HepG2 (cell line): ENCODE data around the gene NPTXR. TPM values are rescaled to one million over a fixed set of nuclear protein-coding genes. Genes with fewer than 3 reads are reported as not detected.

Experiments
- ATAC-seq: fragments of 200-7000 bp; cut with Tn5 transposase; 3 replicates; pipeline ENCODE4 v1.9.1; 2020; ENCODE audit warnings: mild to moderate bottlenecking, moderate library complexity
- BruUV-seq: library from RNA; stranded (reverse); fragments of 400-500 nt; replicated peaks from 2 replicates; lab custom pipeline; 2021; lab: Mats Ljungman, UMichigan
- CTCF ChIA-PET: fragments of 300-600 bp; formaldehyde crosslinking; extraction: SDS; loops from one replicate; lab custom pipeline; 2021; ENCODE audit warnings: low total read pairs, inconsistent platforms, low intra/inter-chr PET ratio; lab: Yijun Ruan, JAX
- POLR2A ChIA-PET: fragments of 350-600 bp; sonication (Branson Sonifier 250); formaldehyde crosslinking; loops from one replicate; lab custom pipeline; 2020; ENCODE audit warnings: antibody characterized with exemption, inconsistent platforms; lab: Yijun Ruan, JAX
- DNase-seq: peaks from one replicate; pipeline ENCODE4 v3.0.0-alpha.2; 2015; ENCODE audit warnings: low spot score
- FAIRE-seq: peaks from 3 replicates; lab custom pipeline; 2011; peaks lifted over from hg19 to GRCh38; lab: Jason Lieb, UNC
- H2AFZ ChIP-seq: one replicate; pipeline ENCODE4 v1.6.1; 2011; ENCODE audit warnings: low read length, inconsistent platforms
- H3K27ac ChIP-seq: fragments of 300-600 bp; 3 replicates; pipeline ENCODE4 v1.8.0; 2011; ENCODE audit warnings: mixed run types, mild to moderate bottlenecking, mixed read lengths, low read length, inconsistent platforms; ENCODE audit not compliant: insufficient read depth; ENCODE audit errors: extremely low read length
- H3K27me3 ChIP-seq, 2 experiments: fragments of 200-600 bp in 1 of 2; 2 replicates in 1 of 2; 3 replicates in 1 of 2; pipeline versions ENCODE4 v1.6.0 to v1.8.0; 2011; ENCODE audit warnings: low read length in 2 of 2, mild to moderate bottlenecking in 2 of 2, moderate library complexity in 2 of 2, inconsistent platforms in 1 of 2; ENCODE audit not compliant: insufficient read depth in 2 of 2, control insufficient read depth in 1 of 2
- H3K36me3 ChIP-seq, 2 experiments: fragments of 200-600 bp in 1 of 2; replicated peaks in 1 of 2; 2 replicates in 1 of 2; 3 replicates in 1 of 2; pipeline versions ENCODE4 v1.5.1 to v1.8.0; 2011; ENCODE audit warnings: low read length in 2 of 2, inconsistent platforms in 1 of 2; ENCODE audit not compliant: insufficient read depth in 2 of 2, control insufficient read depth in 1 of 2
- H3K4me1 ChIP-seq: 2 replicates; pipeline ENCODE4 v1.5.1; 2012; ENCODE audit warnings: low read length, inconsistent platforms; ENCODE audit not compliant: insufficient read depth
- H3K4me2 ChIP-seq: 2 replicates; pipeline ENCODE4 v1.6.0; 2011; ENCODE audit warnings: low read depth, low read length, inconsistent platforms
- H3K4me3 ChIP-seq, 3 experiments: fragments of 200-600 bp in 1 of 3; sonication (generic), shearing (Covaris generic) in 1 of 3; replicated peaks in 1 of 3; 2 replicates each; pipeline ENCODE4 v1.5.1; 2011 to 2016; ENCODE audit warnings: low read length in 3 of 3, inconsistent platforms in 2 of 3, low read depth in 2 of 3, mild to moderate bottlenecking in 2 of 3, control low read depth in 1 of 3, mixed read lengths in 1 of 3; ENCODE audit not compliant: insufficient read depth in 1 of 3
- H3K79me2 ChIP-seq: one replicate; pipeline ENCODE4 v1.6.1; 2011; ENCODE audit warnings: low read length, inconsistent platforms; ENCODE audit not compliant: insufficient read depth
- H3K9ac ChIP-seq: 2 replicates; pipeline ENCODE4 v1.6.0; 2011; ENCODE audit warnings: mild to moderate bottlenecking, low read depth, low read length, inconsistent platforms; ENCODE audit not compliant: insufficient read depth
- H3K9me3 ChIP-seq: 2 replicates; pipeline ENCODE4 v1.5.1; 2012; ENCODE audit warnings: mild to moderate bottlenecking, low read length
- H4K20me1 ChIP-seq: 2 replicates; pipeline ENCODE4 v1.6.0; 2011; ENCODE audit warnings: inconsistent platforms, mild to moderate bottlenecking, low read length, moderate library complexity; ENCODE audit not compliant: insufficient read depth
- AHR ChIP-seq: IDR thresholded peaks from 2 replicates; pipeline ENCODE4 v1.6.1; 2018; ENCODE audit warnings: missing genetic modification reagents, missing compliant biosample characterization
- FOXK1 ChIP-seq: sonication (generic); formaldehyde crosslinking; IDR thresholded peaks from 2 replicates; pipeline ENCODE4 v1.4.0; 2020; ENCODE audit warnings: low read depth, missing genetic modification reagents, borderline replicate concordance
- ZBTB21 ChIP-seq: sonication (generic); formaldehyde crosslinking; IDR thresholded peaks from 2 replicates; pipeline ENCODE4 v1.4.0; 2020; ENCODE audit warnings: missing genetic modification reagents
- ZFX ChIP-seq: sonication (generic); formaldehyde crosslinking; IDR thresholded peaks from 2 replicates; pipeline ENCODE4 v1.4.0; 2020; ENCODE audit warnings: mild to moderate bottlenecking, low read depth, missing genetic modification reagents, moderate library complexity
- ZNF20 ChIP-seq: sonication (generic); formaldehyde crosslinking; IDR thresholded peaks from 2 replicates; pipeline ENCODE4 v1.4.0; 2020; ENCODE audit warnings: mild to moderate bottlenecking, moderate library complexity, missing genetic modification reagents
- ZNF253 ChIP-seq: sonication (generic); formaldehyde crosslinking; IDR thresholded peaks from 2 replicates; pipeline ENCODE4 v1.8.0; 2022; ENCODE audit warnings: mild to moderate bottlenecking, missing genetic modification reagents, borderline replicate concordance
- ZNF558 ChIP-seq: sonication (generic); formaldehyde crosslinking; IDR thresholded peaks from 2 replicates; pipeline ENCODE4 v1.9.0; 2022; ENCODE audit warnings: mild to moderate bottlenecking, missing genetic modification reagents, borderline replicate concordance
- ZNF562 ChIP-seq: sonication (generic); formaldehyde crosslinking; IDR thresholded peaks from 2 replicates; pipeline ENCODE4 v1.8.0; 2022; ENCODE audit warnings: missing genetic modification reagents, borderline replicate concordance
- ZNF644 ChIP-seq: IDR thresholded peaks from 2 replicates; pipeline ENCODE4 v1.6.1; 2016; ENCODE audit warnings: low read depth
- ZNF746 ChIP-seq: sonication (generic); formaldehyde crosslinking; IDR thresholded peaks from 2 replicates; pipeline ENCODE4 v1.8.0; 2022; ENCODE audit warnings: mild to moderate bottlenecking, missing genetic modification reagents
- ZNF747 ChIP-seq: sonication (generic); formaldehyde crosslinking; IDR thresholded peaks from 2 replicates; pipeline ENCODE4 v1.8.1; 2023; ENCODE audit warnings: missing genetic modification reagents, mild to moderate bottlenecking, borderline replicate concordance
- WGBS: methylation state at CpG from one replicate; pipeline ENCODE4 v1.1.6; 2017; ENCODE audit warnings: low lambda C conversion rate; 5-methylcytosine and 5-hydroxymethylcytosine counted together
- in situ Hi-C: cut with HindIII; loops from 2 replicates; pipeline ENCODE4 v1.10.0; 2017; ENCODE audit warnings: low pct_unique_long_range_greater_than_20kb; ENCODE audit not compliant: extremely low pct_ligation_motif_present
- intact Hi-C: fragments of 100-400 bp; cut with micrococcal nuclease; formaldehyde crosslinking; loops from one replicate; pipeline ENCODE4 v1.10.0; 2022; ENCODE audit not compliant: unreplicated experiment
- polyA plus RNA-seq, 8 experiments: library from polyadenylated mRNA; depleted of rRNA in 3 of 8; stranded (reverse) in 7 of 8; unstranded in 1 of 8; fragments of >200 nt; fragmentation: Illumina TruSeq in 4 of 8; extraction: Trizol in 4 of 8; gene quantifications; 2 replicates each; pipeline versions ENCODE4 v1.2.1 to v1.2.3, GENCODE V29; 2011 to 2016; ENCODE audit warnings: low read depth in 4 of 8, missing spikeins in 1 of 8, mixed read lengths in 1 of 8; ENCODE audit not compliant: insufficient read depth in 1 of 8
- total RNA-seq, 5 experiments: library from RNA; depleted of rRNA; stranded (reverse); fragments of >200 nt; fragmentation: Illumina TruSeq; extraction: Trizol; gene quantifications; 2 replicates each; pipeline ENCODE4 v1.2.3, GENCODE V29; 2016; ENCODE audit warnings: low read depth in 1 of 5
- TF ChIP-seq, protein P1 (sequence below), 2 experiments: sonication (generic) in 1 of 2; formaldehyde crosslinking in 1 of 2; IDR thresholded peaks; 2 replicates each; pipeline versions ENCODE4 v1.6.1 to v1.9.0; 2014 to 2022; ENCODE audit warnings: antibody characterized with exemption in 1 of 2, borderline replicate concordance in 1 of 2, inconsistent platforms in 1 of 2, low read depth in 1 of 2, missing genetic modification reagents in 1 of 2

The NPTXR gene
- total and polyA plus RNA-seq, 2 of the 13 experiments (the other 11 are each of a cell fraction or from before 2014, with no cell fraction given): 2.6 to 4.8 TPM

DNA sequence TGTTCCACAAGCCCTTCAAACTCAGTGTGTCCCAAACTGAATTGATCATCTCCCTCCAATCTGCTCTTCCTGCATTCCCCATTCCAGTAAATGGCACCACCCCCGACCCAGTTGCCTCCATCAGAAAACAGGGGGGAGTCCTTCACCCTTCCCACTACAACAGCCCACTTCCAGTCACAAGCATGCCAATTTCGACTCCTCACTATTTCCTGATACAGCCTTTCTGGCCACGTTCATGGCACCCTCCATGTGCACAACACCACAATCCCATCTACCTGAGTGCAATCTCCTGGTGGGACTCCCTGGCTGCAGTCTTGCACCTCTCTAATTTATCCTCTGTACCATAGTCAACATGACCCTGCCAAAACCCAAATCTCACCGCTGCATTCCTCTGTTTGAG, 48.3 kb downstream of the NPTXR start:
- Histone ChIP-seq H3K4me1 (peaks cover 29% of the 10 kb centered on the region), H3K9me3 (no peaks in the 10 kb centered on the region), H3K9ac (no peak overlapping the region), H2AFZ (no peak overlapping the region), H3K79me2 (no peaks in the 10 kb centered on the region), H3K27me3 (peaks cover 0 to 9% of the 10 kb centered on the region in 2 experiments; a peak in 3 of 5 replicates), H3K36me3 (no peaks in the 10 kb centered on the region), H3K27ac (no peak overlapping the region), H3K4me3 (no peak overlapping the region), H3K4me2 (no peak overlapping the region), H4K20me1 (no peaks in the 10 kb centered on the region)
- FAIRE-seq: no peak
- intact Hi-C loops: no loop called here
- CTCF ChIA-PET: no interaction called here
- WGBS: 27% methylated on average over 4 of the region's 4 CpGs
- BruUV-seq: no TSS peak
- TF ChIP-seq ZNF558 (CRISPR knock-in tag): no peak
- no peak for TF ChIP-seq AHR (CRISPR knock-in tag)
- TF ChIP-seq ZNF746 (CRISPR knock-in tag): no peak
- TF ChIP-seq ZNF644 (CRISPR knock-in tag): no peak
- no peak for TF ChIP-seq ZFX (CRISPR knock-in tag)
- no peak for TF ChIP-seq ZNF253 (CRISPR knock-in tag)
- TF ChIP-seq ZNF20 (CRISPR knock-in tag): no peak
- no peak for TF ChIP-seq ZNF747 (CRISPR knock-in tag)
- POLR2A ChIA-PET: no interaction called here
- in situ Hi-C loops: no loop called here
- ATAC-seq: no peak
- DNase-seq: no peak

DNA sequence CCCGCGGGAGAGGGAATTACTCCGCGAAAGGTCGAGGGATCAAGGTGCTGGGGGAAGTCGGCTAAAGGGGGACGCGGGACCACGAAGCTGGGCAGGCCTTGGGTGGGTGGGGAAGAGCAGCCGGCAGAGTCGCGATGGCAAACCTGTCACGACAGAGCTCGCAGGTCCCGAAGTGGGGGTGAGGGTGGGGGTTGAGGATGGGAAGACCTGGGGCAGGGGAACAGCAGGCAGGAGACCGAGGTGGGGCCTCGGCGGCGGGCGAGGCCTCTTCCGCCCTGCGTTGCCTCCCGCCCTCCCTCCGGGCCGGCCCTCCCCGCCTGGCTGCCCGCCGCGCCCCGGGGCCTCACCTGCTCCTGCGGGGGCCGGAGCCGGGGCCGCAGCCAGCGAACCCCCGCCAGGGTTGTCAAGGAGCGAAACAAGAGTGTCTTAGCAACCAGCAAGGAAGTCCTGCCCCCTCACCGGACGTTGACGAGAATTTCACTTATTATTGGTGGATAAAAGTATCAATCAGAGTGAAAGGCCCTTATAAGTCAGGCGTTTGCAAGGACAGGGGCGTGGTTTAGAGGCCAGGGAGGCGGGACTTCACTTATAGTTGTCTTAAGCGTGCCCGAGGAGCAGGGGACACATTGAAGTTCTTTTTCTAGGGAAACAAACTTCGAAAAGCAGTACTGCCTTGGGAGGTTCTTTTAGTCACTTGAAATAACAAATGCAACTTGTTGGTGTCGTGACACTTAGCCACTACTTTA, 49.9 kb downstream of the NPTXR start, which contains the start of gene DNAL4:
Gene DNAL4, minus strand, starts transcription at position 423 of the 746 bp plus-strand sequence. CDS start 11,412 bp downstream, outside the sequence.
- peak within 1 kb of the TSS; percentile 77 for H3K9ac ChIP-seq
- H3K9me3 ChIP-seq: no peaks in the 10 kb centered on the region
- ChIA-PET CTCF (no interaction called here), POLR2A (no interaction called here)
- ATAC-seq (peak; percentile 97), FAIRE-seq (peak; percentile 94), DNase-seq (peak; percentile 96)
- H3K4me2 ChIP-seq: peak within 1 kb of the TSS; percentile 85
- under 1% methylated on average over 29 of the region's 47 CpGs for WGBS
- H3K79me2 ChIP-seq: no peaks in the 10 kb centered on the region
- H3K27ac ChIP-seq: peak within 1 kb of the TSS; percentile 39
- H3K36me3 ChIP-seq: no peaks in the 10 kb centered on the region
- in situ Hi-C loops: no loop called here
- H4K20me1 ChIP-seq: no peaks in the 10 kb centered on the region
- peaks cover 29% of the 10 kb centered on the region for H3K4me1 ChIP-seq
- peak within 1 kb of the TSS; percentile 92 for H2AFZ ChIP-seq
- no TSS peak for BruUV-seq
- H3K27me3 ChIP-seq: peaks cover 0 to 4% of the 10 kb centered on the region in 2 experiments; a peak in 2 of 5 replicates
- peak within 1 kb of the TSS; percentile 78 to 95 (median 83) for H3K4me3 ChIP-seq
- intact Hi-C loops: no loop called here
- TF ChIP-seq ZBTB21 (CRISPR knock-in tag): no peak
- TF ChIP-seq FOXK1 (CRISPR knock-in tag): peak; percentile 70; the same call in 1 of the 2 replicates
- no peak for TF ChIP-seq ZNF562 (CRISPR knock-in tag)
- TF ChIP-seq, protein P1, sequence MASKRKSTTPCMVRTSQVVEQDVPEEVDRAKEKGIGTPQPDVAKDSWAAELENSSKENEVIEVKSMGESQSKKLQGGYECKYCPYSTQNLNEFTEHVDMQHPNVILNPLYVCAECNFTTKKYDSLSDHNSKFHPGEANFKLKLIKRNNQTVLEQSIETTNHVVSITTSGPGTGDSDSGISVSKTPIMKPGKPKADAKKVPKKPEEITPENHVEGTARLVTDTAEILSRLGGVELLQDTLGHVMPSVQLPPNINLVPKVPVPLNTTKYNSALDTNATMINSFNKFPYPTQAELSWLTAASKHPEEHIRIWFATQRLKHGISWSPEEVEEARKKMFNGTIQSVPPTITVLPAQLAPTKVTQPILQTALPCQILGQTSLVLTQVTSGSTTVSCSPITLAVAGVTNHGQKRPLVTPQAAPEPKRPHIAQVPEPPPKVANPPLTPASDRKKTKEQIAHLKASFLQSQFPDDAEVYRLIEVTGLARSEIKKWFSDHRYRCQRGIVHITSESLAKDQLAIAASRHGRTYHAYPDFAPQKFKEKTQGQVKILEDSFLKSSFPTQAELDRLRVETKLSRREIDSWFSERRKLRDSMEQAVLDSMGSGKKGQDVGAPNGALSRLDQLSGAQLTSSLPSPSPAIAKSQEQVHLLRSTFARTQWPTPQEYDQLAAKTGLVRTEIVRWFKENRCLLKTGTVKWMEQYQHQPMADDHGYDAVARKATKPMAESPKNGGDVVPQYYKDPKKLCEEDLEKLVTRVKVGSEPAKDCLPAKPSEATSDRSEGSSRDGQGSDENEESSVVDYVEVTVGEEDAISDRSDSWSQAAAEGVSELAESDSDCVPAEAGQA (IDR thresholded peaks at IDR 0.05; ENCODE audit: low read depth): no peak
- TF ChIP-seq, protein P1 (CRISPR knock-in tag; IDR thresholded peaks at IDR 0.05; ENCODE audit: borderline replicate concordance): no peak
